HG03378 (cell line): Measurements from ENCODE around the gene KMT5B.
A peak's percentile ranks its signal among the peaks of the same experiment; 100 is the strongest.

Source experiments
- ATAC-seq: cut with Tn5 transposase; IDR thresholded peaks from one replicate; pipeline ENCODE4 v1.9.1; 2021; ENCODE audit warnings: mild to moderate bottlenecking, moderate library complexity; ENCODE audit not compliant: unreplicated experiment

The KMT5B gene

GRCh38 chr11:68121067-68121899 lies 91.8 kb downstream of the KMT5B start, which contains the start of gene CHKA:
CHKA (minus strand) TSS chr11:68121388; CDS start chr11:68121177, 211 bp downstream.
- peak; percentile 47 for ATAC-seq

- no peak for ATAC-seq
Observed at GRCh38 chr11:68120273-68121066, 92.6 kb downstream of the KMT5B start.

- no peak for ATAC-seq
Observed at GRCh38 chr11:68118706-68119448, 94.2 kb downstream of the KMT5B start.

GRCh38 chr11:68117853-68118470 lies 95.1 kb downstream of the KMT5B start:
- ATAC-seq: no peak

GRCh38 chr11:68116974-68117373 lies 96.1 kb downstream of the KMT5B start:
- ATAC-seq: no peak

- ATAC-seq: no peak
Observed at GRCh38 chr11:68116126-68116525, 97.0 kb downstream of the KMT5B start.

GRCh38 chr11:68115285-68115684 lies 97.8 kb downstream of the KMT5B start:
- no peak for ATAC-seq

- ATAC-seq: no peak
Observed at GRCh38 chr11:68113986-68114385, 99.1 kb downstream of the KMT5B start.

GRCh38 chr11:68107689-68108088 lies 105.4 kb downstream of the KMT5B start:
- no peak for ATAC-seq

GRCh38 chr11:68106165-68106940 lies 106.7 kb downstream of the KMT5B start:
- no peak for ATAC-seq
